GM23338 (cell line): ENCODE results near the gene DYNLL2.

Experiments used
- POLR2AphosphoS5 ChIP-seq: IDR thresholded peaks from 2 replicates; pipeline ENCODE4 v1.6.1; 2016; ENCODE audit warnings: antibody characterized with exemption, low read depth
- TF ChIP-seq, protein P1 (sequence below), 2 experiments: fragments of 200-600 bp in 1 of 2; sonication (generic) in 1 of 2; conservative IDR thresholded peaks; 2 replicates each; pipeline versions ENCODE4 v1.5.1 to v1.6.1; 2016 to 2017; ENCODE audit warnings: antibody characterized with exemption in 2 of 2, low read depth in 2 of 2, mild to moderate bottlenecking in 2 of 2, moderate library complexity in 1 of 2

GRCh38 chr17:58113947-58114346 lies 30.7 kb downstream of the DYNLL2 start:
- TF ChIP-seq, protein P1, sequence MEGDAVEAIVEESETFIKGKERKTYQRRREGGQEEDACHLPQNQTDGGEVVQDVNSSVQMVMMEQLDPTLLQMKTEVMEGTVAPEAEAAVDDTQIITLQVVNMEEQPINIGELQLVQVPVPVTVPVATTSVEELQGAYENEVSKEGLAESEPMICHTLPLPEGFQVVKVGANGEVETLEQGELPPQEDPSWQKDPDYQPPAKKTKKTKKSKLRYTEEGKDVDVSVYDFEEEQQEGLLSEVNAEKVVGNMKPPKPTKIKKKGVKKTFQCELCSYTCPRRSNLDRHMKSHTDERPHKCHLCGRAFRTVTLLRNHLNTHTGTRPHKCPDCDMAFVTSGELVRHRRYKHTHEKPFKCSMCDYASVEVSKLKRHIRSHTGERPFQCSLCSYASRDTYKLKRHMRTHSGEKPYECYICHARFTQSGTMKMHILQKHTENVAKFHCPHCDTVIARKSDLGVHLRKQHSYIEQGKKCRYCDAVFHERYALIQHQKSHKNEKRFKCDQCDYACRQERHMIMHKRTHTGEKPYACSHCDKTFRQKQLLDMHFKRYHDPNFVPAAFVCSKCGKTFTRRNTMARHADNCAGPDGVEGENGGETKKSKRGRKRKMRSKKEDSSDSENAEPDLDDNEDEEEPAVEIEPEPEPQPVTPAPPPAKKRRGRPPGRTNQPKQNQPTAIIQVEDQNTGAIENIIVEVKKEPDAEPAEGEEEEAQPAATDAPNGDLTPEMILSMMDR (conservative IDR thresholded peaks at IDR 0.05; ENCODE audit: low read depth in 2 of 2), result no peak
- TF ChIP-seq POLR2AphosphoS5, result no peak
